HepG2 (cell line): Measurements from ENCODE around the gene APBA1. TPM values are rescaled to one million over a fixed set of nuclear protein-coding genes. Genes with fewer than 3 reads are reported as not detected.

Experiments
- KDM5B ChIP-seq: sonication (generic); formaldehyde crosslinking; IDR thresholded peaks from 2 replicates; pipeline ENCODE4 v1.4.0; 2020; ENCODE audit warnings: missing genetic modification reagents, mild to moderate bottlenecking, borderline replicate concordance
- SMARCC2 ChIP-seq: fragments of 450-650 bp; IDR thresholded peaks from 2 replicates; pipeline ENCODE4 v1.6.1; 2017; ENCODE audit warnings: antibody characterized with exemption, mild to moderate bottlenecking
- ZNF326 ChIP-seq: sonication (generic); formaldehyde crosslinking; IDR thresholded peaks from 2 replicates; pipeline ENCODE4 v1.4.0; 2020; ENCODE audit warnings: missing genetic modification reagents, borderline replicate concordance
- ZNF552 ChIP-seq: sonication (generic); formaldehyde crosslinking; IDR thresholded peaks from 2 replicates; pipeline ENCODE4 v1.9.0; 2022; ENCODE audit warnings: missing genetic modification reagents, mild to moderate bottlenecking, borderline replicate concordance
- ZNF672 ChIP-seq: sonication (generic); formaldehyde crosslinking; IDR thresholded peaks from 2 replicates; pipeline ENCODE4 v1.8.1; 2022; ENCODE audit warnings: missing genetic modification reagents
- polyA plus RNA-seq, 8 experiments: library from polyadenylated mRNA; depleted of rRNA in 3 of 8; stranded (reverse) in 7 of 8; unstranded in 1 of 8; fragments of >200 nt; fragmentation: Illumina TruSeq in 4 of 8; extraction: Trizol in 4 of 8; gene quantifications; 2 replicates each; pipeline versions ENCODE4 v1.2.1 to v1.2.3, GENCODE V29; 2011 to 2016; ENCODE audit warnings: low read depth in 4 of 8, missing spikeins in 1 of 8, mixed read lengths in 1 of 8; ENCODE audit not compliant: insufficient read depth in 1 of 8
- total RNA-seq, 5 experiments: library from RNA; depleted of rRNA; stranded (reverse); fragments of >200 nt; fragmentation: Illumina TruSeq; extraction: Trizol; gene quantifications; 2 replicates each; pipeline ENCODE4 v1.2.3, GENCODE V29; 2016; ENCODE audit warnings: low read depth in 1 of 5
- TF ChIP-seq, protein P1 (sequence below): sonication (generic); formaldehyde crosslinking; IDR thresholded peaks from 2 replicates; pipeline ENCODE4 v1.5.0; 2020; ENCODE audit warnings: mild to moderate bottlenecking, missing genetic modification reagents
- TF ChIP-seq, protein P2 (sequence below): sonication (generic); formaldehyde crosslinking; IDR thresholded peaks from 2 replicates; pipeline ENCODE4 v1.4.0; 2020; ENCODE audit warnings: missing genetic modification reagents, borderline replicate concordance

The APBA1 gene
- total and polyA plus RNA-seq, 2 of the 13 experiments (the other 11 are each of a cell fraction or from before 2014, with no cell fraction given), result 0.15 TPM; not detected in 1

DNA sequence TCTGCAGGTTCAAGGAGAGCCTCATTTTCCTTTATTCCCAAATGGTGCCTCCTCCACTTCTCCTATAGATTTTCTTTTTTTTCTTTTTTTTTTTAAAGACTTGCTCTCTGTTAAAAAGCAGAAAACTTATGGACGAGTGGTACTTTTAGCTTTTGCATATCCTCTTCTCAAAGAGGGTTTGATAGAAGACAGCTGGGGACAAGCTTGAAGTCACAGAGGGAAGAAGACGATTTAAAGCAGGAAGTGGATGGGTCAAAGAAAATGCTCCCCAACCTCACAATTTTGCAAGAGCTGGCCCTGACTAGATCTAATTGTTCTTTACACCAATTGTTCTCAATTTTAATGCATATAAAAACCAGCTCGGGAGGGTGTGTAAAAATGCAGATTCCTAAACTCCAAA, 48.9 kb downstream of the APBA1 start (continued):
- TF ChIP-seq, protein P1, sequence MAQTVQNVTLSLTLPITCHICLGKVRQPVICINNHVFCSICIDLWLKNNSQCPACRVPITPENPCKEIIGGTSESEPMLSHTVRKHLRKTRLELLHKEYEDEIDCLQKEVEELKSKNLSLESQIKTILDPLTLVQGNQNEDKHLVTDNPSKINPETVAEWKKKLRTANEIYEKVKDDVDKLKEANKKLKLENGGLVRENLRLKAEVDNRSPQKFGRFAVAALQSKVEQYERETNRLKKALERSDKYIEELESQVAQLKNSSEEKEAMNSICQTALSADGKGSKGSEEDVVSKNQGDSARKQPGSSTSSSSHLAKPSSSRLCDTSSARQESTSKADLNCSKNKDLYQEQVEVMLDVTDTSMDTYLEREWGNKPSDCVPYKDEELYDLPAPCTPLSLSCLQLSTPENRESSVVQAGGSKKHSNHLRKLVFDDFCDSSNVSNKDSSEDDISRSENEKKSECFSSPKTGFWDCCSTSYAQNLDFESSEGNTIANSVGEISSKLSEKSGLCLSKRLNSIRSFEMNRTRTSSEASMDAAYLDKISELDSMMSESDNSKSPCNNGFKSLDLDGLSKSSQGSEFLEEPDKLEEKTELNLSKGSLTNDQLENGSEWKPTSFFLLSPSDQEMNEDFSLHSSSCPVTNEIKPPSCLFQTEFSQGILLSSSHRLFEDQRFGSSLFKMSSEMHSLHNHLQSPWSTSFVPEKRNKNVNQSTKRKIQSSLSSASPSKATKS (CRISPR knock-in tag), result no peak
- no peak for TF ChIP-seq ZNF326 (CRISPR knock-in tag)
- no peak for TF ChIP-seq ZNF552 (CRISPR knock-in tag)
- no peak for TF ChIP-seq ZNF672 (CRISPR knock-in tag)
- TF ChIP-seq, protein P2, sequence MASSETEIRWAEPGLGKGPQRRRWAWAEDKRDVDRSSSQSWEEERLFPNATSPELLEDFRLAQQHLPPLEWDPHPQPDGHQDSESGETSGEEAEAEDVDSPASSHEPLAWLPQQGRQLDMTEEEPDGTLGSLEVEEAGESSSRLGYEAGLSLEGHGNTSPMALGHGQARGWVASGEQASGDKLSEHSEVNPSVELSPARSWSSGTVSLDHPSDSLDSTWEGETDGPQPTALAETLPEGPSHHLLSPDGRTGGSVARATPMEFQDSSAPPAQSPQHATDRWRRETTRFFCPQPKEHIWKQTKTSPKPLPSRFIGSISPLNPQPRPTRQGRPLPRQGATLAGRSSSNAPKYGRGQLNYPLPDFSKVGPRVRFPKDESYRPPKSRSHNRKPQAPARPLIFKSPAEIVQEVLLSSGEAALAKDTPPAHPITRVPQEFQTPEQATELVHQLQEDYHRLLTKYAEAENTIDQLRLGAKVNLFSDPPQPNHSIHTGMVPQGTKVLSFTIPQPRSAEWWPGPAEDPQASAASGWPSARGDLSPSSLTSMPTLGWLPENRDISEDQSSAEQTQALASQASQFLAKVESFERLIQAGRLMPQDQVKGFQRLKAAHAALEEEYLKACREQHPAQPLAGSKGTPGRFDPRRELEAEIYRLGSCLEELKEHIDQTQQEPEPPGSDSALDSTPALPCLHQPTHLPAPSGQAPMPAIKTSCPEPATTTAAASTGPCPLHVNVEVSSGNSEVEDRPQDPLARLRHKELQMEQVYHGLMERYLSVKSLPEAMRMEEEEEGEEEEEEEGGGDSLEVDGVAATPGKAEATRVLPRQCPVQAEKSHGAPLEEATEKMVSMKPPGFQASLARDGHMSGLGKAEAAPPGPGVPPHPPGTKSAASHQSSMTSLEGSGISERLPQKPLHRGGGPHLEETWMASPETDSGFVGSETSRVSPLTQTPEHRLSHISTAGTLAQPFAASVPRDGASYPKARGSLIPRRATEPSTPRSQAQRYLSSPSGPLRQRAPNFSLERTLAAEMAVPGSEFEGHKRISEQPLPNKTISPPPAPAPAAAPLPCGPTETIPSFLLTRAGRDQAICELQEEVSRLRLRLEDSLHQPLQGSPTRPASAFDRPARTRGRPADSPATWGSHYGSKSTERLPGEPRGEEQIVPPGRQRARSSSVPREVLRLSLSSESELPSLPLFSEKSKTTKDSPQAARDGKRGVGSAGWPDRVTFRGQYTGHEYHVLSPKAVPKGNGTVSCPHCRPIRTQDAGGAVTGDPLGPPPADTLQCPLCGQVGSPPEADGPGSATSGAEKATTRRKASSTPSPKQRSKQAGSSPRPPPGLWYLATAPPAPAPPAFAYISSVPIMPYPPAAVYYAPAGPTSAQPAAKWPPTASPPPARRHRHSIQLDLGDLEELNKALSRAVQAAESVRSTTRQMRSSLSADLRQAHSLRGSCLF (CRISPR knock-in tag), result no peak
- no peak for TF ChIP-seq KDM5B
- TF ChIP-seq SMARCC2, result no peak
- TF ChIP-seq, all 625 proteins: peak for 0
